Fibroblast of skin of right biceps (primary cell): ENCODE data around the gene MRPL14.

Experiments
- DNase-seq: peaks from one replicate; pipeline ENCODE4 v3.0.0-alpha.2; 2013

Gene MRPL14

GRCh38 chr6:44077214-44077946 lies 49.9 kb downstream of the MRPL14 start:
- DNase-seq: no peak

- DNase-seq: peak; percentile 47
Observed at GRCh38 chr6:44076356-44077213, 50.7 kb downstream of the MRPL14 start.

- DNase-seq: no peak
Observed at GRCh38 chr6:44075647-44076355, 51.5 kb downstream of the MRPL14 start.

GRCh38 chr6:44074813-44075646 lies 52.2 kb downstream of the MRPL14 start:
- no peak for DNase-seq

- DNase-seq: peak; percentile 87
Observed at GRCh38 chr6:44074439-44074812, 52.8 kb downstream of the MRPL14 start.

GRCh38 chr6:44073612-44074438 lies 53.4 kb downstream of the MRPL14 start:
- DNase-seq: peak; percentile 42

GRCh38 chr6:44072959-44073611 lies 54.2 kb downstream of the MRPL14 start:
- peak; percentile 93 for DNase-seq

- no peak for DNase-seq
Observed at GRCh38 chr6:44072452-44072958, 54.7 kb downstream of the MRPL14 start.

- DNase-seq: peak; percentile 99
Observed at GRCh38 chr6:44071670-44072451, 55.4 kb downstream of the MRPL14 start.

- DNase-seq: no peak
Observed at GRCh38 chr6:44068607-44069296, 58.5 kb downstream of the MRPL14 start.

- DNase-seq: no peak
Observed at GRCh38 chr6:44067173-44068139, 59.8 kb downstream of the MRPL14 start.

- no peak for DNase-seq
Observed at GRCh38 chr6:44066394-44067172, 60.7 kb downstream of the MRPL14 start.

- DNase-seq: no peak
Observed at GRCh38 chr6:44065443-44066140, 61.7 kb downstream of the MRPL14 start.

- no peak for DNase-seq
Observed at GRCh38 chr6:44064948-44065272, 62.3 kb downstream of the MRPL14 start.

GRCh38 chr6:44064089-44064947 lies 62.9 kb downstream of the MRPL14 start:
- peak; percentile 95 for DNase-seq

- no peak for DNase-seq
Observed at GRCh38 chr6:44063561-44064059, 63.6 kb downstream of the MRPL14 start.
